ENCODE data around the gene TIMP4. TPM values are rescaled to one million over a fixed set of nuclear protein-coding genes. Genes with fewer than 3 reads are reported as not detected.

TIMP4 gene
- polyA plus RNA-seq, 1 donor (not counting 4 experiments of a cell fraction or from before 2014, with no cell fraction given), result 0.07 TPM

- FAIRE-seq, result no peak
- Histone ChIP-seq H3K4me1 (ENCODE audit: control insufficient read depth, extremely low read depth, insufficient read depth, low read length) (no peaks in the 10 kb centered on the region), H2AFZ (ENCODE audit: control insufficient read depth, low read length) (no peak overlapping the region), H3K4me2 (ENCODE audit: control insufficient read depth, extremely low read depth, insufficient read depth, low read depth, low read length) (no peak overlapping the region), H3K27me3 (ENCODE audit: control insufficient read depth, extremely low read depth, insufficient read depth, low read length) (no peaks in the 10 kb centered on the region), H3K79me2 (ENCODE audit: control insufficient read depth, insufficient read depth, low read length) (no peaks in the 10 kb centered on the region), H3K9me1 (ENCODE audit: control insufficient read depth, extremely low read depth, insufficient read depth, low read length) (no peaks in the 10 kb centered on the region), H3K4me3 (ENCODE audit: control insufficient read depth in 2 of 3, extremely low read depth in 1 of 3, insufficient read depth in 2 of 3, low read depth in 1 of 3, low read length in 3 of 3) (no peak overlapping the region), H3K27ac (ENCODE audit: control insufficient read depth, insufficient read depth, low read length) (no peak overlapping the region), H3K36me3 (ENCODE audit: control insufficient read depth in 2 of 2, extremely low read depth in 1 of 2, insufficient read depth in 2 of 2, low read length in 2 of 2) (no peaks in the 10 kb centered on the region), H3K9ac (ENCODE audit: control insufficient read depth, extremely low read depth, insufficient read depth, low read length) (no peak overlapping the region), H3K9me3 (ENCODE audit: control insufficient read depth, low read depth, low read length) (no peaks in the 10 kb centered on the region), H4K20me1 (ENCODE audit: control insufficient read depth, extremely low read depth, insufficient read depth, low read length) (no peaks in the 10 kb centered on the region)
- no peak for TF ChIP-seq CTCF (optimal IDR thresholded peaks at IDR 0.05 in 1 of 3, IDR thresholded peaks at IDR 0.05 in 1 of 3, conservative IDR thresholded peaks at IDR 0.05 in 1 of 3; ENCODE audit: extremely low read depth in 1 of 3, insufficient read depth in 2 of 3, low read length in 3 of 3)
- no peak for DNase-seq (ENCODE audit: low read depth, low spot score)
- dilution Hi-C loops (cut with MboI; ENCODE audit: extremely low pct_ligation_motif_present, low sequenced_read_pairs), result no loop called here
Measured at GRCh38 chr3:12115104-12115503, 43.6 kb downstream of the TIMP4 start.

GRCh38 chr3:12114251-12114650 is 44.5 kb downstream of the TIMP4 start:
- Histone ChIP-seq H3K4me1 (ENCODE audit: control insufficient read depth, extremely low read depth, insufficient read depth, low read length) (no peaks in the 10 kb centered on the region), H3K36me3 (ENCODE audit: control insufficient read depth in 2 of 2, extremely low read depth in 1 of 2, insufficient read depth in 2 of 2, low read length in 2 of 2) (no peaks in the 10 kb centered on the region), H3K9me1 (ENCODE audit: control insufficient read depth, extremely low read depth, insufficient read depth, low read length) (no peaks in the 10 kb centered on the region), H3K27ac (ENCODE audit: control insufficient read depth, insufficient read depth, low read length) (no peak overlapping the region), H3K4me3 (ENCODE audit: control insufficient read depth in 2 of 3, extremely low read depth in 1 of 3, insufficient read depth in 2 of 3, low read depth in 1 of 3, low read length in 3 of 3) (no peak overlapping the region), H2AFZ (ENCODE audit: control insufficient read depth, low read length) (no peak overlapping the region), H3K9ac (ENCODE audit: control insufficient read depth, extremely low read depth, insufficient read depth, low read length) (no peak overlapping the region), H3K4me2 (ENCODE audit: control insufficient read depth, extremely low read depth, insufficient read depth, low read depth, low read length) (no peak overlapping the region), H3K27me3 (ENCODE audit: control insufficient read depth, extremely low read depth, insufficient read depth, low read length) (no peaks in the 10 kb centered on the region), H3K9me3 (ENCODE audit: control insufficient read depth, low read depth, low read length) (no peaks in the 10 kb centered on the region), H4K20me1 (ENCODE audit: control insufficient read depth, extremely low read depth, insufficient read depth, low read length) (no peaks in the 10 kb centered on the region), H3K79me2 (ENCODE audit: control insufficient read depth, insufficient read depth, low read length) (no peaks in the 10 kb centered on the region)
- FAIRE-seq (no peak), DNase-seq (ENCODE audit: low read depth, low spot score) (no peak)
- no peak for TF ChIP-seq EZH2 (IDR thresholded peaks at IDR 0.05; ENCODE audit: low read length)
- TF ChIP-seq CTCF (optimal IDR thresholded peaks at IDR 0.05 in 1 of 3, IDR thresholded peaks at IDR 0.05 in 1 of 3, conservative IDR thresholded peaks at IDR 0.05 in 1 of 3; ENCODE audit: extremely low read depth in 1 of 3, insufficient read depth in 2 of 3, low read length in 3 of 3), result no peak
- dilution Hi-C loops (cut with MboI; ENCODE audit: extremely low pct_ligation_motif_present, low sequenced_read_pairs), result no loop called here
